ENCODE measurements around the gene MACROD2.
"Not testable (repeated sequence)": the region's sequence is repeated elsewhere in the genome, so short reads cannot be mapped to it uniquely, and the experiment has no call there.

The MACROD2 gene

GRCh38 chr20:14418376-14418775 lies 423.1 kb downstream of the MACROD2 start:
- DNase-seq: no peak

GRCh38 chr20:14422892-14423291 lies 427.6 kb downstream of the MACROD2 start:
- no peak for DNase-seq

GRCh38 chr20:14431568-14431967 lies 436.3 kb downstream of the MACROD2 start:
- no peak for DNase-seq

GRCh38 chr20:14432085-14432484 lies 436.8 kb downstream of the MACROD2 start:
- DNase-seq: no peak

- no peak for DNase-seq
Measured at GRCh38 chr20:14432597-14432996, 437.3 kb downstream of the MACROD2 start.

GRCh38 chr20:14434384-14435136 lies 439.2 kb downstream of the MACROD2 start:
- no peak for DNase-seq

GRCh38 chr20:14441201-14441600 lies 445.9 kb downstream of the MACROD2 start:
- DNase-seq: no peak

- DNase-seq: no peak
Measured at GRCh38 chr20:14444106-14444505, 448.8 kb downstream of the MACROD2 start.

GRCh38 chr20:14445310-14445709 lies 450.0 kb downstream of the MACROD2 start:
- no peak for DNase-seq

- no peak for DNase-seq
Measured at GRCh38 chr20:14445902-14446301, 450.6 kb downstream of the MACROD2 start.

GRCh38 chr20:14446446-14446845 lies 451.1 kb downstream of the MACROD2 start:
- no peak for DNase-seq

- no peak for DNase-seq
Measured at GRCh38 chr20:14449323-14449722, 454.0 kb downstream of the MACROD2 start.

GRCh38 chr20:14450256-14450655 lies 454.9 kb downstream of the MACROD2 start:
- DNase-seq: no peak

- no peak for DNase-seq
Measured at GRCh38 chr20:14451458-14451857, 456.1 kb downstream of the MACROD2 start.

- DNase-seq: no peak
Measured at GRCh38 chr20:14453259-14453658, 457.9 kb downstream of the MACROD2 start.

- DNase-seq: no peak
Measured at GRCh38 chr20:14454296-14454695, 459.0 kb downstream of the MACROD2 start.

GRCh38 chr20:14467104-14467827 lies 471.9 kb downstream of the MACROD2 start:
- not testable (repeated sequence) for DNase-seq

GRCh38 chr20:14470231-14470899 lies 475.0 kb downstream of the MACROD2 start:
- DNase-seq: no peak

- no peak for DNase-seq
Measured at GRCh38 chr20:14470977-14471661, 475.8 kb downstream of the MACROD2 start.

- no peak for DNase-seq
Measured at GRCh38 chr20:14477125-14477524, 481.8 kb downstream of the MACROD2 start.

GRCh38 chr20:14478126-14478525 lies 482.8 kb downstream of the MACROD2 start:
- no peak for DNase-seq

GRCh38 chr20:14481863-14482262 lies 486.5 kb downstream of the MACROD2 start:
- DNase-seq: no peak

- no peak for DNase-seq
Measured at GRCh38 chr20:14488212-14488611, 492.9 kb downstream of the MACROD2 start.

Data from activated naive CD4-positive, alpha-beta T cell (primary cell).